CD14-positive monocyte (primary cell): ENCODE measurements around the gene NDE1. TPM values are rescaled to one million over a fixed set of nuclear protein-coding genes. Genes with fewer than 3 reads are reported as not detected.

Experiments used
- DNase-seq, 3 donors: peaks; one replicate each; pipeline ENCODE4 v3.0.0-alpha.2; 2011 to 2022
- H2AFZ ChIP-seq: 2 replicates; pipeline ENCODE4 v1.6.0; 2012; ENCODE audit warnings: mild to moderate bottlenecking, low read depth, low read length, inconsistent platforms; ENCODE audit not compliant: insufficient read depth, poor library complexity, severe bottlenecking
- H3K27ac ChIP-seq, 2 donors: 1 replicate in 1 of 2; 2 replicates in 1 of 2; pipeline ENCODE4 v1.5.1; 2012 to 2013; ENCODE audit warnings: low read length in 2 of 2, control low read depth in 1 of 2, inconsistent platforms in 1 of 2, low read depth in 1 of 2, mild to moderate bottlenecking in 1 of 2
- H3K27me3 ChIP-seq, 2 donors: one replicate each; pipeline versions ENCODE4 v1.6.0 to v1.6.1; 2011 to 2013; ENCODE audit warnings: low read length in 2 of 2; ENCODE audit not compliant: control insufficient read depth in 2 of 2, insufficient read depth in 2 of 2
- H3K36me3 ChIP-seq, 2 donors: replicated peaks in 1 of 2; 1 replicate in 1 of 2; 2 replicates in 1 of 2; pipeline versions ENCODE4 v1.5.1 to v1.6.1; 2012 to 2013; ENCODE audit warnings: low read length in 2 of 2, control low read depth in 1 of 2, inconsistent platforms in 1 of 2, mild to moderate bottlenecking in 1 of 2; ENCODE audit not compliant: insufficient read depth in 2 of 2, control insufficient read depth in 1 of 2
- H3K4me1 ChIP-seq, 2 donors: 1 replicate in 1 of 2; 2 replicates in 1 of 2; pipeline versions ENCODE4 v1.5.1 to v1.6.1; 2012 to 2013; ENCODE audit warnings: low read length in 2 of 2, control low read depth in 1 of 2, inconsistent platforms in 1 of 2, mild to moderate bottlenecking in 1 of 2, moderate library complexity in 1 of 2; ENCODE audit not compliant: insufficient read depth in 2 of 2, control insufficient read depth in 1 of 2
- H3K4me2 ChIP-seq: replicated peaks from 2 replicates; pipeline ENCODE3; 2012; ENCODE audit warnings: low read length, moderate library complexity, mild to moderate bottlenecking; ENCODE audit not compliant: poor library complexity, severe bottlenecking; ENCODE audit errors: extremely low read depth
- H3K4me3 ChIP-seq, 3 experiments: fragments of 200-600 bp in 1 of 3; sonication (generic) in 1 of 3; replicated peaks in 1 of 3; 1 replicate in 2 of 3; 2 replicates in 1 of 3; pipeline ENCODE4 v1.5.1; 2011 to 2013; ENCODE audit warnings: low read length in 3 of 3, mild to moderate bottlenecking in 3 of 3, control low read depth in 2 of 3, low read depth in 2 of 3, inconsistent platforms in 1 of 3, moderate library complexity in 1 of 3
- H3K79me2 ChIP-seq: 2 replicates; pipeline ENCODE4 v1.6.0; 2012; ENCODE audit warnings: mild to moderate bottlenecking, control low read depth, inconsistent platforms, low read length, moderate library complexity; ENCODE audit not compliant: insufficient read depth
- H3K9ac ChIP-seq: 2 replicates; pipeline ENCODE4 v1.6.0; 2017; ENCODE audit warnings: low read length, mild to moderate bottlenecking; ENCODE audit not compliant: insufficient read depth, poor library complexity, severe bottlenecking
- H3K9me3 ChIP-seq, 2 donors: replicated peaks in 1 of 2; 1 replicate in 1 of 2; 2 replicates in 1 of 2; pipeline versions ENCODE4 v1.5.1 to v1.6.1; 2012 to 2013; ENCODE audit warnings: low read length in 2 of 2, control low read depth in 1 of 2; ENCODE audit not compliant: control insufficient read depth in 1 of 2, insufficient read depth in 1 of 2
- H4K20me1 ChIP-seq: 2 replicates; pipeline ENCODE4 v1.6.0; 2012; ENCODE audit warnings: mild to moderate bottlenecking, low read length, control low read depth, moderate library complexity; ENCODE audit not compliant: insufficient read depth
- H3K27ac Mint-ChIP-seq, 7 donors: one replicate each; pipeline ENCODE4 v1.8.0; 2020; ENCODE audit warnings: mild to moderate bottlenecking in 7 of 7, mixed read lengths in 7 of 7, moderate library complexity in 6 of 7, inconsistent platforms in 2 of 7
- H3K27me3 Mint-ChIP-seq, 3 donors: one replicate each; pipeline ENCODE4 v1.8.0; 2021 to 2022; ENCODE audit warnings: low read depth in 3 of 3, mild to moderate bottlenecking in 3 of 3, mixed read lengths in 3 of 3, moderate library complexity in 3 of 3, inconsistent platforms in 1 of 3
- H3K36me3 Mint-ChIP-seq, 2 donors: one replicate each; pipeline ENCODE4 v1.8.0; 2020; ENCODE audit warnings: mixed read lengths in 2 of 2, inconsistent platforms in 1 of 2, mild to moderate bottlenecking in 1 of 2
- H3K4me1 Mint-ChIP-seq: one replicate; pipeline ENCODE4 v1.8.0; 2020; ENCODE audit warnings: mild to moderate bottlenecking, mixed read lengths
- H3K4me3 Mint-ChIP-seq, 2 donors: one replicate each; pipeline ENCODE4 v1.8.0; 2020; ENCODE audit warnings: mild to moderate bottlenecking in 2 of 2, mixed read lengths in 2 of 2, moderate library complexity in 1 of 2
- H3K9me3 Mint-ChIP-seq, 7 donors: one replicate each; pipeline ENCODE4 v1.8.0; 2020 to 2022; ENCODE audit warnings: mixed read lengths in 7 of 7, mild to moderate bottlenecking in 6 of 7, moderate library complexity in 6 of 7, inconsistent platforms in 2 of 7
- CTCF ChIP-seq: fragments of 200-600 bp; IDR thresholded peaks from one replicate; pipeline ENCODE4 v1.8.0; 2022; ENCODE audit warnings: antibody characterized with exemption, mild to moderate bottlenecking
- WGBS: methylation state at CpG from one replicate; pipeline ENCODE4 v1.1.5; 2013; ENCODE audit warnings: missing lambda C conversion rate; ENCODE audit not compliant: insufficient coverage; 5-methylcytosine and 5-hydroxymethylcytosine counted together
- intact Hi-C, 2 donors: fragments of 100-400 bp; cut with micrococcal nuclease; formaldehyde crosslinking; loops; one replicate each; pipeline versions ENCODE4 v1.15.0 to v1.15.1; 2023
- polyA plus RNA-seq, 3 donors: library from polyadenylated mRNA; depleted of rRNA in 1 of 3; unstranded in 2 of 3; stranded (reverse) in 1 of 3; fragments of 300-500 nt in 2 of 3; fragments of >200 nt in 1 of 3; fragmentation: Illumina TruSeq in 2 of 3; gene quantifications; 1 replicate in 2 of 3; 2 replicates in 1 of 3; pipeline ENCODE4 v1.2.3, GENCODE V29; 2012 to 2021

NDE1 gene
- polyA plus RNA-seq, 3 donors: 26.0 to 47.8 (median 28.0) TPM

GRCh38 chr16:15768201-15768600 lies 118.2 kb downstream of the NDE1 start:
- Mint-ChIP-seq H3K4me1 (no peaks in the 10 kb centered on the region), H3K36me3 (no peaks in the 10 kb centered on the region), H3K27ac (no peak overlapping the region), H3K4me3 (no peak overlapping the region), H3K27me3 (peaks cover 0 to 4% (median 3%) of the 10 kb centered on the region in 3 donors), H3K9me3 (peaks cover 0 to 15% (median 9%) of the 10 kb centered on the region in 7 donors)
- Histone ChIP-seq H3K27ac (no peak overlapping the region), H3K9me3 (peaks cover 0 to 10% of the 10 kb centered on the region in 2 donors), H3K36me3 (no peaks in the 10 kb centered on the region), H3K9ac (no peak overlapping the region), H3K4me1 (no peaks in the 10 kb centered on the region), H4K20me1 (no peaks in the 10 kb centered on the region), H3K27me3 (no peaks in the 10 kb centered on the region), H2AFZ (no peak overlapping the region), H3K4me3 (no peak overlapping the region), H3K79me2 (no peaks in the 10 kb centered on the region), H3K4me2 (no peak overlapping the region)
- no peak for DNase-seq
- TF ChIP-seq CTCF: no peak
- intact Hi-C loops: loop anchor here in 1 of 2 donors (5.0 kb wide), 1 partner anchor 359 kb away; no protein-coding TSS in a partner anchor
- no CpG with 5 or more reads among the region's 4 CpGs for WGBS

GRCh38 chr16:15769239-15769638 lies 119.2 kb downstream of the NDE1 start:
- WGBS: 97% methylated on average over 5 of the region's 8 CpGs
- no peak overlapping the region for H3K9ac ChIP-seq
- peaks cover 0 to 4% (median 3%) of the 10 kb centered on the region in 3 donors for H3K27me3 Mint-ChIP-seq

More at GRCh38 chr16:15769239-15769638, 119.2 kb downstream of the NDE1 start:
- no peak overlapping the region for H3K4me3 ChIP-seq
- DNase-seq: no peak
- H3K4me2 ChIP-seq: no peak overlapping the region
- no peaks in the 10 kb centered on the region for H3K27me3 ChIP-seq
- H3K9me3 ChIP-seq: peaks cover 0 to 10% of the 10 kb centered on the region in 2 donors
- peak overlapping the region in 1 of 2 donors; percentile 20 for H3K4me3 Mint-ChIP-seq
- no peaks in the 10 kb centered on the region for H3K4me1 Mint-ChIP-seq
- H4K20me1 ChIP-seq: no peaks in the 10 kb centered on the region
- H3K27ac Mint-ChIP-seq: no peak overlapping the region
- no peak overlapping the region for H2AFZ ChIP-seq
- H3K4me1 ChIP-seq: no peaks in the 10 kb centered on the region
- intact Hi-C loops: loop anchor here in 1 of 2 donors (5.0 kb wide), 1 partner anchor 358 kb away; no protein-coding TSS in a partner anchor
- no peak for TF ChIP-seq CTCF
- no peaks in the 10 kb centered on the region for H3K36me3 ChIP-seq
- H3K79me2 ChIP-seq: no peaks in the 10 kb centered on the region
- no peaks in the 10 kb centered on the region for H3K36me3 Mint-ChIP-seq
- peaks cover 0 to 15% (median 9%) of the 10 kb centered on the region in 7 donors for H3K9me3 Mint-ChIP-seq
- no peak overlapping the region for H3K27ac ChIP-seq
